Lung microvascular endothelial cell (primary cell): ENCODE measurements around the gene TRIM77. TPM values are rescaled to one million over a fixed set of nuclear protein-coding genes. Genes with fewer than 3 reads are reported as not detected.
A peak's percentile ranks its signal among the peaks of the same experiment; 100 is the strongest.
"Not testable (repeated sequence)": the region's sequence is repeated elsewhere in the genome, so short reads cannot be mapped to it uniquely, and the experiment has no call there.

Experiments used
- DNase-seq, 2 donors: peaks; one replicate each; pipeline versions ENCODE4 v3.0.0 to v3.0.0-alpha.2; 2010; ENCODE audit warnings: low read depth in 2 of 2
- total RNA-seq: library from RNA; depleted of rRNA; stranded (reverse); fragments of >200 nt; gene quantifications from 2 replicates; pipeline ENCODE4 v1.2.1, GENCODE V29; 2014

The TRIM77 gene, protein sequence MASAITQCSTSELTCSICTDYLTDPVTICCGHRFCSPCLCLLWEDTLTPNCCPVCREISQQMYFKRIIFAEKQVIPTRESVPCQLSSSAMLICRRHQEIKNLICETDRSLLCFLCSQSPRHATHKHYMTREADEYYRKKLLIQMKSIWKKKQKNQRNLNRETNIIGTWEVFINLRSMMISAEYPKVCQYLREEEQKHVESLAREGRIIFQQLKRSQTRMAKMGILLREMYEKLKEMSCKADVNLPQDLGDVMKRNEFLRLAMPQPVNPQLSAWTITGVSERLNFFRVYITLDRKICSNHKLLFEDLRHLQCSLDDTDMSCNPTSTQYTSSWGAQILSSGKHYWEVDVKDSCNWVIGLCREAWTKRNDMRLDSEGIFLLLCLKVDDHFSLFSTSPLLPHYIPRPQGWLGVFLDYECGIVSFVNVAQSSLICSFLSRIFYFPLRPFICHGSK
- total RNA-seq = not detected in 2 replicates

- not testable (repeated sequence) for DNase-seq
Observed at GRCh38 chr11:89709999-89710398, at the start of gene TRIM77. Gene TRIM77 (plus strand): TSS chr11:89710299. CDS start chr11:89710299, 0 bp downstream.

DNA sequence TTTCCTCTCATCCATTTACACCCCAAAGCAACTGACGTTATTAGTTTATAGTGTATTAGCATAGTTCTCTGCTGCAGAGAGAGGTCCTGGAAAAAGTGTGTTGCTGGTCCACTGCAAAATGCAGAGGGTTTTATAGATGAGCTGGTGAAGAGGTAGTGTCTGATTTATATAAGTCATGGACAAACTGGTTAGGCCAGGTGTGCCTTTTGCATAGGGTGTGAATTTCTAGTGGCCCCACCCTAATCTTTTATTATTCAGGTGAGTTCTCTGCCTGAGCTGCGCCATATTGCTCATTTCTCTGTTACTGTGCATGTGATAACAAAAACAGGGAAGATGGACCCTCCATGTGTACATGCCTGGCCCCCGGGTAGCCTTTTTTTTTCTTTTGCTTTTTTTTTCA is 43.1 kb upstream of the TRIM77 start:
- no peak for DNase-seq

DNA sequence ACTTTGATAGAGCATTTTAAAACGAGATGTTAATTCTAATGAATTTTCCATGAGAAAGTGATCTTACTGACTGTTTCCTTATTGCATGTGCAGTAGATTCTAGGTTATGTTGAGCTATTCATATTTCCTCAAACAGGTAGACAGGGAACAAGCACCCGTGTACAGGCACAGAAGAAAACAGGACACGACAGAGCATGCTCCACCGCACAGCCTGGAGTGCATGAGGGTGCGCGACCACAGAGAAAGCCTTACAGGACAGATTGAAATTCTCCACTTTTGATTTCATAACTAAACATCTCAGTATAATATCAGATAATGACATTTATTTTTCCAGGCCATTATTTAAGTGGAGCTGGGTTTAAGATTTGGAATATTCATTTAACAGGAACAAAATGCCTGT is 41.9 kb upstream of the TRIM77 start:
- DNase-seq = not testable (repeated sequence)

DNA sequence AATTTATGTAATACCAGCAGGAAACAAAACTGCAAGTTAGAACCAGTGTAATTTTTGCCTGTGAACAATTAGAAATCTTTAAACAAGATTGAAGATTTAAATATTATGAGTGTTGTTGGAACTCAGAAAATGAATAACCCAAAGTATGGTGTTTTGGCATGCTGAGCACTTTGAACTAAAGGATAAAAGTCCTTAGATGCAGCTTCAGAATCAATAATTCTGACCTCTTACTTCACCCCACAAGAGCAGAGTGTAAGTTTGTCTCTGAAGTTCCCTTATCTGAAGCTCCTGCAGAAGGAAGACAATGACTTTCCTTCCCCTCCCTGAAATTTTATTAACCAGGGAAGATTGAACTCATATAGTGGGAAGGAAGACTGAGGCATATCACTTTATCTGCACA is 40.5 kb upstream of the TRIM77 start:
- DNase-seq = not testable (repeated sequence)

DNA sequence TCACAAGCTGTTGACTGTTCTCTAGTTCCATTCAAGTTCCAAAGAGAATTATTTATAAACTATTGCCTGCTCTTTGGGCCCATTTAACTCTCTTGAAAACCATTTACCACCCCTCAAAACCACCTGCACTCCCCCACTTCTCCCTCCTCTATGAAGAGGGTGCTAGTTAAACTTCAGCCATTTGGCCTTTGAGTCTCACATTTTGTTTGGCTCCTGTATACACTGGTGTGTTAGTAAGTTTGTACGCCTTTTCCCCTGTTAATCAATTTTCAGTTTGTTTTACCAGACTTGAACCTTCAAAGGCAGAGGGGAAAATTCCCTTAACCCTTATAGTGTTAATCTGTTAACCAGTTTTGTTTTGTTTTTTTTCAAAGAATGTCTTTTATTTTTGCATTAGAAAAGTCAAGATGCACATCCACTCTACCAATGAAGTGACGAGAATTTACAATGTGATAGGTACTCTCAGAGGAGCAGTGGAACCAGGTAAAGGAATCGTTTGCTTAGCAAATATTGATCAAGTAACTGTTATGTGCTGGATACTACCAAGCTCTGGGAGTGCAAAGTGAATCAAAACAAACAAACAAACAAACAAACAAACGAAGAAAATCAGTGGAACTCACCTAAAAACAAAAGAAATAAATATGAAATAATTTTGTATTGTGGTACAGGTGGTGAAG is 40.0 kb upstream of the TRIM77 start:
- DNase-seq = not testable (repeated sequence)

- not testable (repeated sequence) for DNase-seq
Observed at GRCh38 chr11:89672547-89672946, 37.6 kb upstream of the TRIM77 start.

- not testable (repeated sequence) for DNase-seq
Observed at GRCh38 chr11:89673380-89673779, 36.7 kb upstream of the TRIM77 start.

DNA sequence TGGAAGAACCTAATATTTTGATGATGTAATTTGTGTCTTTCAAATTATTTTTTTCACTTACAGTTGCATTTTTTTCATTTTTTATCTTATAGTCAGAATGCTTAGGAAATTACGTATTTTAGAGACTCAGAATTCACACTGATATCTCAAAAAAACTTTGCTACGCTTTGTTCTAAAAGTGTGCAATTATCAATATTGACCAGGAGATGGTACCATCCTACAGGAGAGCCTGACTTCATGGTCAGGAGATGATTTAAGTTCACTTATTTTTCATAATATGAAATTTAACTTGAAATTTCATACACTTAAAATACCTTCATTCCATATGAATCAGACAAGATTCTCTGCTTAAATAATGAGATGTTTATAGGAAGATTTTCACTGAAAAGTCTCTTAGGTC is 34.7 kb upstream of the TRIM77 start:
- DNase-seq = peak; percentile 4 to 31

- DNase-seq = not testable (repeated sequence)
Observed at GRCh38 chr11:89675948-89676347, 34.2 kb upstream of the TRIM77 start.

GRCh38 chr11:89707080-89707479 is 3.0 kb upstream of the TRIM77 start:
- not testable (repeated sequence) for DNase-seq

- not testable (repeated sequence) for DNase-seq
Observed at GRCh38 chr11:89724866-89725498, 14.9 kb downstream of the TRIM77 start.

- not testable (repeated sequence) for DNase-seq
Observed at GRCh38 chr11:89730215-89730614, 20.1 kb downstream of the TRIM77 start.

DNA sequence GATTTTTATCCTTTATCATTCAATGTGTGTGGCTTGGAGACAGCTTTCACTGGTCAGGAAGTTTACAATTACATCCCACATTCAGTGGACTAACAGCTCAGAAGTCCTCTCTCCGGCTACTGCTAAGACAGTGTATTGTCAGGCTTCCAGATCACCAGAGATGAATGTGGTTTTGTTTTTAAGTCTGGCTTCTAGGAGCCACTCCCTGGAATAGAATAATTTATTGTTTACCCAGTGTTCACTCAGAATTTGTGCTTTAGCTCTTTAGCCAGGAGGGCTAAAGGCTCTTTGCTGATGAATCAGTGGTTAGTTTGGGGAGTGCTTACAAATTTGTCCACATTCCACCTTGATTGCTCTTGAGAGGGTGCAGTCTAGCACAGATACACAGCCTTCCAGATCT is 26.5 kb downstream of the TRIM77 start:
- DNase-seq = no peak

DNA sequence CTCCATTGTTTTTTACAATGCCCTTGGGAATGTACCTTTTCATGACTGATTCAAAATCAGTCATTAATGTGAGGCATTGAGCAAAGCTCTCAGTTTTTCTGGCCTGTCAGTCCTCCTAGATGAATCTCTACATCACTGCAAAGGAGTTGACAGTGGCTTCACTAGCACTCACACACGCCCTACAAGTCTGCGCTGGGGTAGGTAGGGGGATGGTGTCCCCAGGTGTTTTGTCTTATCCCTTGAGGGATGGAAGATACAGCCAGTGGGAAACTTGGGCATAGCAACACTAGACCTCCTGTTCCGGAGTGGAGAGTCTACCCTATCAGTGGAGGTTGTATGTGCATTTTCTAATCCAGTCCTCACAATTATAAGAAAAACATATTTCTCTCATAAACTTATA is 27.0 kb downstream of the TRIM77 start:
- DNase-seq = no peak

DNA sequence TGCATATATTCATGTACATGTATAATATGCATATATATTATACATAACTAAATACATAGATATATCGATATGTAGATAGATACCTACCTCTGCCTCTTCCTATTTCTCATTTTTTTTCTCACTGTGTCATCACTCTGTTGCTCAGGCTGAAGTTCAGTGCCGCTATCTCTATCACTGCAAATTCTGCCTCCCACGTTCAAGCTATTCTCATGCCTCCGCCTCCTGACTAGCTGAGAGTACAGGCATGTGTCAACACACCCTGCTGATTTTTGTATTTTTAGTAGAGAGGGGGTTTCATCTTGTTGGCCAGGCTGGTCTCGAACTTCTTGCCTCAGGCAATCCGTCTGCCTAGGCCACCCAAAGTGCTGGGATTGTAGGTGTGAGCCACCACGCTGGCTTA is 31.3 kb downstream of the TRIM77 start:
- not testable (repeated sequence) for DNase-seq

DNA sequence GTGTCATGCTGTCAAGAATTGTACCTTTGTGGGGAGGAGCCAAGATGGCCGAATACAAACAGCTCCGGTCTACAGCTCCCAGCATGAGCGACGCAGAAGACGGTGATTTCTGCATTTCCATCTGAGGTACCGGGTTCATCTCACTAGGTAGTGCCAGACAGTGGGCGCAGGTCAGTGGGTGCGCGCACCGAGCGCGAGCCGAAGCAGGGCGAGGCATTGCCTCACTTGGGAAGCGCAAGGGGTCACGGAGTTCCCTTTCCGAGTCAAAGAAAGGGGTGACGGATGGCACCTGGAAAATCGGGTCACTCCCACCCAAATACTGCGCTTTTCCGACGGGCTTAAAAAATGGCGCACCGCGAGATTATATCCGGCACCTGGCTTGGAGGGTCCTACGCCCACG is 34.1 kb downstream of the TRIM77 start:
- not testable (repeated sequence) for DNase-seq

DNA sequence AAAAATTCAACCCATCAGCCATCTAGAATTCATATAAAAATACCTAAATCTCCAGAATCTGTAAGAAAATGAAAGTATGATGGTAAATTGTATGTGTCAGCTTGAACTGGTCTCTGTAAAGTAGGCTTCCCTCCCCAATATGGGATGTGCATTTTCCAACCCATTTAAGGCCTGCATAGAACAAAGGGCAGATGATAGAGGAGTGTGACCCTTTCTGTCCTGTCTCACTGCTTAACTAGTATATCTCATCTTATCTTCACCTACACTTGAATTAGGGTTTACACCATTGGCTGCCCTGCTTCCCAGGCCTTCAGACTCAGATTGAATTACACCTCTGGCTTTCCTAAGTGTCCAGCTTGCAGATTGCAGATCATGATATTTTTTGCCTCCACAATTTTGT is 40.7 kb downstream of the TRIM77 start:
- DNase-seq = not testable (repeated sequence)

Other genes with a start within 250 kb of the TRIM77 start
- gene NOX4, start 218.9 kb upstream of the TRIM77 start, total RNA-seq = 57.5 and 85.9 TPM in 2 replicates
- gene TRIM49, start 98.3 kb downstream of the TRIM77 start, total RNA-seq = not detected in 2 replicates
- gene TRIM64B, start 168.2 kb downstream of the TRIM77 start, total RNA-seq = not detected in 2 replicates
- not detected in 2 replicates for gene TRIM49D1, start 211.9 kb downstream of the TRIM77 start, total RNA-seq
- not detected in 2 replicates for gene TRIM49D2, start 213.8 kb downstream of the TRIM77 start, total RNA-seq